KG1 (cell line): ENCODE measurements around the gene UBAC2.

ENCODE experiments used
- DNase-seq: peaks from one replicate; lab custom pipeline; 2025; lab: John Stamatoyannopoulos, UW

The UBAC2 gene

DNA sequence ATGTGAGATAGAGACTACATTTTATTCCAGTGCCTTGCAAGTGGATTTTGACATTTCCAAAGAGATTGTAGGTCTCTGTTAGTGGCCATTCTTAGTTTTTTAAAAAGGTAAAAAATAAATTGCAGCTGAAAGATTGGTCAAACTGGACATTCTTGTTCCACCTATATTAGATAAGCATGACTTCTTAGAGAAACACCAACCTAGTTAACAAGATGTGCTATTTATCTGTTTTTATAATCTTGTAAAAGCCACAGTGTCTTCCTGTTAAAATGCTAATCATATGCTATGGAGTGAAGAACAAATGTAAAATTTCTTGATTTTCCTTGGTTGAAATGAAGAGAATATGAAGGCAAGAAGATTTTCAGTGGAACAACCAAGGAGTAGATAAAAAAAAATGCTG lies 140.0 kb downstream of the UBAC2 start:
- DNase-seq: no peak

DNA sequence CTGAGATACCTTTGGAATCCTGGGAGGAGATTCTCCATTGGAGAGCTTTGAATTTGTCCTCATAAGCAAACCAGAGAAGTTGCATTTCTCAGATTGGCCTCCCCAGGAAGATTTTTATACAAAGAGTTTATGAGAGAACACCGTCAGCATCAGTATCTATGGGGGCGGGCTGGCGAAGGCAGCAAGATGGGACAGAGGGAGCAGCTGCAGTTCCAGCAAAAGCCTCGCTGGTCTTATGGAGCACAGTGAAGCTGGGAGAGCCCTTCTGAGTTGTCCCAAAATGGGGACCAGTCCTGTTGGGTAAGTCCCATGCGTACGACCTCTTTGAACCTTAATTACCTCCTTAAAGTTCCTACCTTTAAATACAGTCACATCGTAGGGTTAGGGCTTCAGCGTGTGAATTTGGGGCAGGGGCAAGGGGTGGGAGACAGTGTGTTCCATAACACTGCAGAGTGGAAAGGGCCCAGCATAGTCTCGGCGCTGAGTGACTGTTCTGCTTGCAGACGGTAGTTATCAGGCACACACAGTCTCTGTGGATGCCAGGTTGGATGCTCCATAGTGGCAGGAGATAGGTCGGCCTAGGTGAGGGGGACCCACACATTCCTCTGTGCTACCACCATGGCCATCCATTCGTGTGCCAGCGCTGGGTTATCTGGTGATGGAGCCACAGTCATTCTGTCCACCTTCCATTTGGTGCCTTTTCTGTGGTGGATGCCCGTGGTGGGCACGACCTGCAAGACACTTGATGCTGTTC lies 141.5 kb downstream of the UBAC2 start:
- DNase-seq: no peak

DNA sequence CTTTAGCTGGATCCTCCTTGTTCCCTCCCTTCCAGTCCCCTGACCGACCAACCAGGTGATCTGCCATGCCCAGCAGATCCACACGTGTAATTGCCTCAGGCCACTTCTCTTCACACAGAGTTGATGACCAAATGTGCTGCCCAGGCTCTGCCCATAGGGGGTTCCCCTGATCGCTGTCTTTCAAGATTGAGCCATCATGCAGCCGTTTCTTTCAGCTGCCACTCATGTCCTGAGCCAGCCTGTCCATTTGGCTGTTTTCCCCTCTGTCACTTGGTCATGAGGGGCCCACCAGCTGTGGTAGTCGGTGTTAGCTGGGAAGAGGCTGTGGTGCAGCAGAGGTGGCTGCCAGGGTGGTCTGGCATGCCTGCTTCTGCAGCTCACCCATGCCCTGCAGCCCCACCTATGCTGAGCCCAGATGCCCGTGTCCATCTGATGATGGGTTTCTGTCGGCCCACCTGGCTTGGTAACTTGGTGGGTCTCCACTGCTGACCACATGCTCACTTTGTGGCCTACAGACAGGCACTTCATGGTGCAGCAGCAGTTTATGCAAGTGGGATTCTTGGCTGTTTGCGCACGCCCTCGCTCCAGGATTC lies 142.2 kb downstream of the UBAC2 start:
- no peak for DNase-seq

DNA sequence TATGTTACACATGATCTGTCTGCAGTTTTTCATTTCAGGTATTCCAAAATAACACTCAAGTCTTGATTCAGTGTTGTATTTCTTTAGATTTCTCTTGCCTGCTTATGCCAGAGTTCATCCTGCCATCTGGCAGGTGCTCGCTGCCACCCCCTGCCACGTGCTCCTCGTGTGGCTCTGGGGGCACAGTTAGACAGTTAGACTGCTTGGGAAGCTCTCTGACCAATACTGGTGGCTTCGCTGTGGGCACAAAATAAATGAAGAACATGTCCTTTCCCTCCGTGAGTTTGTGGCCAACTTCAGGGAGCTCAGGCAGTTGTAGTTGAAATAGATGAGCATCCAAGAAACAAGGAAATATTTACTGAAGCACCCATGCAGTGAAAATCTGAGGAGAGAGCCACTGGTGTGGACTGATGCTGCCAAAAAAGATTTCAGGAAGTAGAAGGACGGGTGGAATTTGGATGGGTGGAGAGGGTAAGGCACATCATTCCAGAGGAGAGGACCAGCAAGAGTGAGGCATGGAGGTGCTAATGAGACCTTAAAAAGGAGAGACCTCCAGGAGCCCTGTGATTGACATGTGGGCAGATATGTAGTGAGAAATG lies 144.1 kb downstream of the UBAC2 start:
- no peak for DNase-seq

DNA sequence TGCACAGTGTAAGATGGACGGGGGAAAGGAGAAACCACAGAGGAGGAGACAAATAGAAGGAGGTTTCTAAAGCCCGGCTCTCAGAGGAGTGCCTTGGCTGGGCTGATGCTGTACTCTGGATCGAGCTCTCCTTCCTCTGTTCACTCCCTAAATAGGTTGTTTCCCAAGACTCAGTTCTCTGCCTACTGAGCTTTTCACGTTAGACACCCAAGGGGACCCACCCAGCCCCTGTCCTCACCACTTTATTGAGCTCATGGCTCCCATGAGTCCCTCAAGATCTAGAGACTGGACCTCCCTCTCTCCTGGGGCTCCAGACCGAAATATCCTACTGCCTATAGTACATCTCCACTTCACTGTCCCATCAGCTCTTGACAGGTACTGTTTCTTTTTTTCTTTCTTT lies 144.7 kb downstream of the UBAC2 start:
- no peak for DNase-seq

DNA sequence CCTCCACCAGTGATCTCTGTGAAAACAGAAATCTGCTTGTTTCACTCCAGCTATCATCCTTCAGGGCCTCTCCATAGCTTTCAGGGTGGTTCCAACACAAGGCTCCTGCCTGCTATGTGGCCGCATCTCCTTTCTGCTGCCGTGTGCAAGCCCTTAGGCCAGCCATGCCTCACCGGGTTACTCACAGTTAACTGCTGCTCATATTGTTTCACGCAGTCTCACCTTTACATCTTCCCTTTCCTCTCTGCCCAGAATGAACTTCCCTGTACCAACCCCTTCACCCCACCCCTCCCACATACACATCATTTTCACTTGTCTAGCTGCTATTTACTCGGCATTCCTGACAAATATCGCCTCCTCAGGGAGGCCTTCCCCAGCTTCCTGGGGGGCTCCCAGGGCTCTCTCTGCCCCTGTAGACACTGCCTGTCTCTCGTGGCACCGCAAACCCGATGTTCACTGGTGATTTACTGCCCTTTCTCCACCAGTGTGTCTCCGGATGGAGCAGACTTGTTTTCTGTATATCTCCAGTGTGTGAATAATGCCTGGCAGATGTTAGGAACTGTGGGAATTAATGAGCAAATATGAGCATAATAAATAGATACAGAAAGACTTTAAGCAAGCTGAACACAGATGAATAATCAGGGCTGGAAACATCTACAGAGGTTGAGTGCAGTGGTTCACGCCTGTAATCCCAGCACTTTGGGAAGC lies 145.8 kb downstream of the UBAC2 start:
- no peak for DNase-seq

DNA sequence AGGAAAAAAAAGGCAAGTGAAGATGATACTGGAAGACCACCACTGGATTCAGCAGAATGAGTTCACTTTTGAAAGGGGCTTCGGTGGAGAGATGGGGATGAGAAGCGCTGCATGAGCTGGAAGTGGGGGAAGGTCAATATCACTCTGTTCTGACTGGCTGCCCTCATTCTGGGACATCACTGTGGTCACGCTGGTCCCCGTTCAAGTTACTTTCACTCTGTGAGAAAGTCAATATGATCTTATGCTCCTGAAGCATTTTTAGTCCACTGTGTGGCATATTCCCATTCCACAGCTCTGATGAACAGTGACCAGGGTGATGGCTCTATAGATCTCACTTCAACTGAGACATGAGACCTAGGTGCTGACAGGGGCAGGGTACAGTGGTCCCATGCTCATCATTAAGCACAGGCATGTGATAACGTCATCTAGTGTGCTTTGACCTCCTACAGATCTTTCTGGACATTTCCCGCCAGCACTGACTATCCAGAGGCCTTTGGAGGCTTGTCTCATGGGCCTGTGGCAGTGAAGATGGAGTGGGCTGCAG lies 146.8 kb downstream of the UBAC2 start:
- no peak for DNase-seq

DNA sequence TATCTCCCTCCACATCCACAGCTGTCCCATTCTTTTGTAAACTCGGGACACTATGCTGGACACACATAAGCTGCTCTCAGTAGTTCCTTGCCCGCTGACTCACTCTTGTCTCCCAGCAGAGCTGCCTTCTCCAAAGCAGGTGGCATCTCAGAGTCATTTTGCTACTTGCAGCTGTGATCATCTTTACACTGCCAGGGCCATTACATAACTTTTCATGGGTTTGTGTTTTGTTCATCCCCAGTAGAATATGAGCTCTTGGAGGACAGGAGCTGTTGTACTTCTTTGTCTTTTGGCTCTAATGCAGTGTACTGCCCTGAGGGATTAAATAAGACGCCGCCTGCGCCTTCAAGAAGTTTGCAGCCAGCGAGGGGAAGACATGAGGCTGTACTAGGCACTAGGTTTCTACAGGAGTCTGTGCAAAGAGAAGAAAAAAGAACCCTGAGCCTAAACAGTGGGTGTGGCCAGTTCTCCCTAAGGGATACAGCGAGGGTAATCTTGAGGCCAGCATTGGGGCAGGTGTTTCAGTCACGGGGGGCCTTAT lies 147.3 kb downstream of the UBAC2 start:
- no peak for DNase-seq

DNA sequence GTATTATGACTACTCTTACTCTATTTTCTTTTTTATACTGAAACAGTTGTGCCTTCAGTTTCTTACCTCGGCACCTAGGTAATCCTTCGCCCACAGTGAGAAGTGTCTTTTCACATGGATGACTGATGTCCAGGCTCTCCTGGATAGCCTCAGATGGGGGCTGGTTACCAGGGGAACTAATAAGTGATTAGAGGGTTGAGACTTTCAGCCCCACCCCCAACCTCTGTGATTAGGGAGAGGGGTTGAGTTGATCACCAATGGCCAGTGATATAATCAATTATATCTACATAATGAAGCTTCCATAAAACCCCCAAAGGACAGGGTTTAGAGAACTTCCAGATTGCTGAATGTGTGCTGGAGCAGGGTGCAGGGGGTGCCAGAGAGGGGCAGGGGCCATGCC lies 149.5 kb downstream of the UBAC2 start:
- no peak for DNase-seq

DNA sequence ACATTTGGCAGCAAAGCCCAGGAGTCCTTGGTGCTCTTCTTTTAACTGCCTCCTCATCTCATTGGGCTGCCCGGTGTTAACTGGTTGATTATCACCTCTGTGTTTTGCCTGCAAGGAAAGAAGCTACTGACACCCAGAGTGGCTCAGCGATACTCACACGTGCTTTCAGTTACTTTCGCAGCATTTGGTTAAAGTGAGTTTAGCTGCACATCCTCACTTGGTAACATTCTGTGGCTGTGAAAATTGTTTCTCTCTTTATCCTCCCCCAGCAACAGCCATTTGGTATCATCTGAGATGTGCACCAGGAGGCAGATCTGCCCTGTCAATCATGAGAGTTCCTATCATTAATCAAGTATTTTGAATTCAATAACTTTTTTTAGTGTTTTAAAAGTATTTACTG lies 151.1 kb downstream of the UBAC2 start:
- no peak for DNase-seq

DNA sequence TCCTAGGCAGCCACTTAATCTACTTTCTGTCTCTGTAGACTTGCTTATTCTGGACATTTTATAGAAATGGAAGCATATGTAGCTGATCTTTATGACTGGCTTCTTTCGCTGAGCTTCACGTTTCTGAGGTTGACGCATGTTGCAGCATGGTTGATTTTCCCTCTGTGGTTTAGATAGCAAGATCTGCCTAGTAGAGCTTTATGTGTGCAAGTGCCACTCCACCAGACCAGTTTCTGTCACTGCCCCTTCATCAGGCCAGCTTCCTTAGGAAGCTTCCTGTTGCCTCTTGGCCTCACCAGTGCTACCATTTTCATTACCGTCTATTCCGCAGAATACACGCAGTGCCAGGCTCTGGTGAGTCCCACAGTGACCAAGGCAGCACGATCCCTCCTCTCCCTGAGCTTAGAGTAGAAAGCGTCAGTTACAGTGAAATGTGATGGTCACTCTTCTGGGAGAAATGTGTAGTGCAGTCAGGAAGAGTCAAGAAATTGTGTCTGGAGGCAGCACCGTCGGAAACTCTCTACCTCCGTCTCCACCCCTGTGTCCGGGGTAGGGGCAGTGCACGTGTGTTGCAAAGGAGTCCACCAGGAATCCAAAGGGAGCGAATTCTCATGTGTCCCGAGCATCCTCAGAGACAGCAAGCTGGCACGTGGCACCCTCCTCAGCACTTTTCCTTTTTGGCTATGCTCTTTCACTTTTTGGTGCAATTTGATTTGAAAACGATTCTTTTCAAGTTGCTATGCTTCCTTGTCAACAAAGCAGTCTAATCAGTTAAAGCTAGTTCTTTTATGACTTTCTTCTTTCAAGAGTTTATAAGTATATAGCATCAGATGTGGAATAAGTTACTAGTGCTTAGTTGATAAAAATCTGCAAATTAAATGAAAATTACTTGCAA lies 151.9 kb downstream of the UBAC2 start:
- DNase-seq: no peak

DNA sequence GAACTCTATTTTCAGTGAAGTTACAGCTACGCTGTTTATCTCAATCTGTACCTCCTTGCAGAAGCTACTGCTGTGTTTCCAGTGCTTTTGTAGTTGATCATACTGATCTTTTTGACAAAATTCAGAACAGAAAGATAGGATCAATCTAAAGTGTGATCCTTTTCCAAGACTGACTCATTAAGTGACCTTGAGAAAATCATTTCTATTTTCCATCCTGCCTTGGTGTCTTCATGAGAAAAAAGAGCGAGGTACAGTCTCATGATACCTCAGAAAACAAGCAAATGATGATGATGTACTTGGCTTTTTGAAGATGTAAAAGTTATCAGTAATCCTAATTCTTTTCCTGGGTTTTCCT lies 152.6 kb downstream of the UBAC2 start:
- no peak for DNase-seq

DNA sequence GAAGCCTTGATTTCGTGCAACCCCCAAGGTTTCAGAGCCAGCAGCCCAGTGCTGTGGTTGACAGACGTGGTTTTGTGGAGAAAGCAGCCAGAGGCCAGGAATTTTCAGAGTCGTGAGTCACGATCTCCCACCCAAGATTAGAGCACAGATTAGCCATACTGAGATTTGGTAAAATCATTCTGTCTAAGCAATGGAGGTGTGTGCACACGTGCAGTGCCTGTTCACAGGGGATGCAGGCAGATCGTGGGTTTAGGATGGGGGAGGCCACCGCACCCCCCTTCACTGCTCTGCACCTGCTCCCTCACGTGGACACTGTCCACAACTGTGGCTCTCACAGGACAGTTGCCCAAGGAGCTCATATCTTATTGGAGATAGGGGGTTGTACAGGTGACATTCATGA lies 153.2 kb downstream of the UBAC2 start:
- DNase-seq: no peak

DNA sequence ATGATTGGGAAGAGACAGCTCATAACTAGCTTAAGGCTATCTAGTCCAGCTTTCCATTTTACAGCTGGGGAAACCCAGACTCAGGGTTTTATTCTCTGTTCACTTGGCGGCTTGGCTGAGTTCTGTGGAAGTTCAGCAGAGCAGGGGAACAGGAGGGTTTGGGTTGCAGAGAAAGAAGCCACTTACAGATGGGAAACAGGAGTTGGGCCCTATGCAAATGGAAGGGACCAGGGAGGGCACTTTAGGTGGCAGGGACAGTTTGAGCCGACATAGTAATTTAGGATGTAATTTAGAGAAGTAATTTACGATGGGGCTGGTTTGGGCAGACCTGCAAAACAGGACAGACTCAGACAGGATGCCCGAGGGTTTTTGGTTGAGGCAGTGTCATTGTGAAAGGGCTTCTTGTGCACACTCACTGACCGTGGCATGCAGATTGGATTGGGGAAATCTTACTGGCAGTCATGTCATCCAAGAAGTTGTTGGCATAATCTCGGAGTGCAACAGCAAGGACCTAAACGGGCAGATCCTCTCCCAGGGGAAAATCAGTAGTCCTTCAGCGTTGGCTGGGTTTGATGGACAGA lies 153.8 kb downstream of the UBAC2 start:
- DNase-seq: no peak

DNA sequence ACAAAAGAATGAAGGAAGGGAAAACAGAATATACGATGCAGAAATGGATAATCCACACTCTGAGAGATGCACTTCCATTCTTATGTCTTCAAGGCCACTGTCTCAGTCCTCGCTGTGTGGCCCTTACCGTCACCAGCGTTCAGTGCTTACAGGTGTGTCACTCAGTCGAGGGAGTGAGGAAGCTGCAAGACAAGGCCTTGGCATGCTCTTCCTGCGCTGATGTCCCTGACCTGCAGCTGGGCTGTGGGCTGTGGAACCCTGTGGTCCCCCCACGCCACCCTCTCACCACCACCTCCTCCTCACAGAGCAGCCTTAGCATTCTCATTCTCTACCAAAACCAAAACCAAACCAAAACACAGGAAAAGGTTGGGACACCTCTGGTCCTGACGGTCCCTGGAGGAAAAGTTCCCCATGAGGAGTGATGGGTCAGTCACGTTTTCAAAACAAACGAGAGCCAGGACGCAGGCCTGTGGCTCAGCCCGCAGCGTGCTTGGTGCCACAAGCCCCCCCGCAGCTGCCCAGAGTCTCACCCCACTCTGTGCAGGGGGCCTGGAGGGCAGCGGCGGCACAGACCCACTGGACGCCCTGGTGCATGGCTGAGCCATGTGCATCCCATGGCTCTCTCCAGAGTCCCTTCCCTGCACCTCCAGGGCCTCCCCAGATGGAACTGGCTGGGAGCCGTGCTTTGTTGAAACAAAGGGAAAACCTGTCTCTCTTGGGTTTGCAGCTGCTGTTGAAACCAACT lies 154.8 kb downstream of the UBAC2 start:
- DNase-seq: no peak

DNA sequence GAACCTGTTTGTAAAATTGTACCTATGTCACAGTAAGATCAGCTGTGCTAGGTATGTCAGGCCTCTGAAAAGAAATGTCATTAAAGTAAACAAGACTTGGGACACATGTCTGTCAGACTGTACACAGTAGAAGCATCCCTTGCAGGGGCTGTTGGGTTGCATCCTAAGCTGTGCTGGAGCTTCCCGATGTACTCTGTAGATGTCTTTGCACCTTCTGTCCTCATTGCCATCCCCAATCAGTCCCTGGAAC lies 155.3 kb downstream of the UBAC2 start:
- no peak for DNase-seq

DNA sequence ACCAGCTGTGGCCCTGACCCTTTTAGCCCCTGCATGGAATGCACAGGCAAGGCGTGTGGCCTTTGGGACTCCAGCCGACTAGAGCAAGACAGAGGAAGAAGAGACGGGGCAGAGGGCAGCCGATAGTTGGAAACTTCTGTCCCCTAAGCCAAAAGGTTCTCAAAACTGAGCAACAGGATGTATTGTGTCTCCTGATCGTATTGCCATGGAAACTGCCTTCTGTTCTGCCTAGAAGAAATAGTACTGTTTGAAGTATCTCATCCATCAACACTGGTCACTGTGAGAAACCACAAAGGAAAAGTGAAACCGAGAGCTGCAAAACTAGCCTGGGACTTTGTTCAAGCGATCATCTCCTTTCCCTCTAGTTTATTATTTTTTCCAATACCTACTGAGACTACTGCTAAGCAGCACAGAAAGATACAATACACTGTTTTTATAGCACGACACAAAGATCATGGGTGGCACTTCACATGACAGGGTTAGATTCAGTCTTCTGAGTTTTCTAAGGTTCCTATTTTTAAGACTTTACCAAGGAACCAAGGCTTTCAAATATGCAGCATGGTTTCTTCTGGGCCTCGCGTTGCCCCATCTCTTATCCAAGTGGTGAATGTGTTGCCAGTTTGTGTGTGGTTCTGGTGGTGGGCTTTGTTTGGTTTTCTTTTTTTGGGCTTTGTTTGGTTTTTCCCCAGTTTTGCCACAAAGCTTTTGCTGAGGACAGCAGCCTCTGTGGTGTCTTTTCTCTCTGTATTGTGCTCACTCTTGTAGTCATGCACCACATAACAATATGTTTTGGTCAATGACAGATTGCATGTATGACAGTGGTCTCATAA lies 155.8 kb downstream of the UBAC2 start:
- DNase-seq: peak; percentile 87

DNA sequence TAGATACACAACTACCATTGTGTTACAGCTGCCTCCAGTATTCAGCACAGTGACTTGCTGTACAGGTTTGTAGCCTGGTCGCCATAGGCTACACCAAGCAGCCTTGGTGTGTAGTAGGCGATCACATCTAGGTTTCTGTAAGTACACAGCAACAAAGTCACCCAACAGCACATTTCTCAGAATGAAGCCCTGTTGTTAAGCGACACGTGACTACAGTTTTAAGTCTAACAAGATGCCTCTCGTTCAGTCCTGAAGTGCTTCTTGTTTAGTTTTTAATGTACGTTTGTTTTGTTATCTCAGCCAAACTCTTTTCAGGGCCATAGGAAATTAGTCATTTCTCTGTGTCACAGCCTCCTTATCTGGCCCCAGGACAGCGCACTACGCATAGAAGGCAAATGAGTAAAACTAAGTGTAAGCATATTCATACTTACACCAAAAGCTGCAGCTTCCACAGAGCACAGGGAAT lies 156.5 kb downstream of the UBAC2 start:
- DNase-seq: no peak

DNA sequence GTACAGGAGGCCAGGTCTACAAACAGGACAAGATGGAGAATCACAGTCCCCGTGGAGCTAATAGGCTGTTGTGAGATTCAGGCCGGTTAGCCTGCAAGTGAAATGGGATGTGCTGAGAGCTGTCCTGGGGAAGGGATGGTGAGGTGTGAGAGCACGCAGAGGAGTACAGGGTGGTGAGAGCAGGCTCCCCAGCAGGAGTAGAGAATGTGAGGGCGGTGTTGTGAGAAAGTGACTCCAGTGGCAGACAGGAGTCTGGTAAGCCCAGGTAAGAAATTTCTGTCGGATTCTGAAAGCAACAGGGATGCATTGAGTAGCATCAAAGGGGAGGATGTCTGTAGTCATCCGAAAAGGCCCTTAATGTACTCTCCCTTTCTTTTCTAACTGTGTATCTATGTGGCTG lies 157.3 kb downstream of the UBAC2 start:
- DNase-seq: no peak

DNA sequence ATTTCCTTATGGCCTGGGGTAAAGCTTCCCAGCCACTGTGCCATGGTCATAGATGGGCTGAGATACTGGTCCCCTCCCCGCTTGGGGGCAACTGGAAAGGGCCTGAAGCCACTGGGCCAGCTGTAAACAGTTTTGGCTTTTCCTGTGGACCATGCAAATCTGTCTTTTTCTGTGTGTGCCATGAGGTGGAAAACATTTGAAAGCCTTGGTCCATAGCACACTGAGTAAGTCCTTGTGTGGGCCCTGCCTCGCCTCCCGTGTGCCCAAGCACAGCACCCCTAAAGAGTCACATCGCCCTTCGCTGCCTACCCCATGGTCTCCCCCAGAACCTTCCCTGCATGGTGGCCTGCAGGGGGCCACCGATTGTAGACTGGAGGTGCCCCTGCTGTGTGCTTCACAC lies 158.9 kb downstream of the UBAC2 start:
- no peak for DNase-seq
